Measurements from ENCODE around the gene MCHR1. TPM values are rescaled to one million over a fixed set of nuclear protein-coding genes. Genes with fewer than 3 reads are reported as not detected.

MCHR1 gene
- total RNA-seq, 2 donors from 2014 or later: not detected

DNA sequence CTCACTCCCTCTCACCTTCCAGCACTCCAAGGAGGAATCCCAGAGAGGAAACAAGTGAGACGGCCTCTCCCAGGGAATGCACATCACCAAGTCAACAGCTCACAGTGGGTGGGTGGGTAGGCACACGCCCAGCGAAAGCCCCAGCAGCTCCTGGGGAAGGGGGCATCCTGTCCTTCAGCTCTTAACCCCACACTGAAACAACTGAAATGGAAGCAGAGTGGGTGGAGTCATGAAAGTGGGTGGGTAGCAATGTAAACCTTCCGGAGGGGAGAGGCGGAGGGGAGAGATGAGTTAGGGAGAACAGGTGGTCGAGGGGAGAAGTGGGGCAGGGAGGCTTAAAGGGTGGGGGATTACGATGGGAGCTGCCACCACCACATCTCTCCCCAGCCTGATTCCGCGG, 5.4 kb downstream of the MCHR1 start:
- DNase-seq (no peak), ATAC-seq (replicated peaks in 1 of 2) (no peak)
- H3K4me3 Mint-ChIP-seq: peak overlapping the region in 1 of 2 donors; percentile 81
- peaks cover 21% of the 10 kb centered on the region for H3K27me3 Mint-ChIP-seq (ENCODE audit: low read depth)
- H3K9me3 Mint-ChIP-seq: no peaks in the 10 kb centered on the region
- no peak overlapping the region for H3K27ac Mint-ChIP-seq
- H3K4me1 Mint-ChIP-seq (ENCODE audit: low read depth): peaks cover 45% of the 10 kb centered on the region
- no peaks in the 10 kb centered on the region for H3K36me3 Mint-ChIP-seq (ENCODE audit: insufficient read depth in 2 of 2)

DNA sequence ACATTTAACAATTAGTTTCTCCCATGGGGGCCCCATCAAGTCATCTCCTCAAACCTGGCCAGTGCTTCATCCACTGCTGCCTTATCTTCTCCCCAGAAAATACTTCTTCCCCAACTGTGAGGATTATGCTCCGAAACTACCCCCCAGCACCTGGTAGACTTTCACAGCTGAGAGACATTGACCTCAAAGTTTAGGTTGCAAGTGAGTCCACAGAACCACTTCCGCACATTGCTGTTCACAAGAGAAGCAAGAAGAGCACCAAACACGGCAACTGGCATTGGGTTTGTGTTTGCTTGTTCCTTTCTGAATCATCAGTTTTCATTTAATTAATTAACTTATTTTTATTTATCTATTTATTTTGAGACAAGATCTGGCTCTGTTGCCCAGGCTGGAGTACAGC, 6.1 kb downstream of the MCHR1 start:
- no peaks in the 10 kb centered on the region for H3K36me3 Mint-ChIP-seq (ENCODE audit: insufficient read depth in 2 of 2)
- H3K9me3 Mint-ChIP-seq: no peaks in the 10 kb centered on the region
- H3K4me1 Mint-ChIP-seq (ENCODE audit: low read depth): peaks cover 39% of the 10 kb centered on the region
- peak overlapping the region; percentile 38 to 81 for H3K4me3 Mint-ChIP-seq
- H3K27me3 Mint-ChIP-seq (ENCODE audit: low read depth): peaks cover 14% of the 10 kb centered on the region
- ATAC-seq (replicated peaks in 1 of 2) (no peak), DNase-seq (peak in 1 of 2 donors; percentile 17)
- H3K27ac Mint-ChIP-seq: no peak overlapping the region

DNA sequence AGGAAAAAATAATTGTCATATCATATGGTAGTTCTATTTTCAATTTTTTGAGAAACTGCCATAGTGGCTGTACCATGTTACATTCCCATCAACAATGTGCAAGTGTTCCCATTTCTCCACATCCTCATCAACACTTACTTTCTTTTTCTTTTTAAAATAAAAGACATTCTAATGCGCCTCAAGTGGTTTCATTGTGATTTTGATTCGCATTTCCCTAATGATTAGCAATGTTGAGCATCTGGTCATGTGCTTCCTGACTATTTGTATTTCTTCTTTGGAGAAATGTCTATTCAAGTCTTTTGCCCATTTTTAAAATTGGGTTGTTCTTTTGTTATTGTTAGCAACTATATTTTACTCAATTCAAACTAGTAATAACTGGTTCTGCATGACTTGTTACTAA, 8.4 kb downstream of the MCHR1 start:
- Mint-ChIP-seq H3K9me3 (no peaks in the 10 kb centered on the region), H3K27me3 (ENCODE audit: low read depth) (no peaks in the 10 kb centered on the region)

DNA sequence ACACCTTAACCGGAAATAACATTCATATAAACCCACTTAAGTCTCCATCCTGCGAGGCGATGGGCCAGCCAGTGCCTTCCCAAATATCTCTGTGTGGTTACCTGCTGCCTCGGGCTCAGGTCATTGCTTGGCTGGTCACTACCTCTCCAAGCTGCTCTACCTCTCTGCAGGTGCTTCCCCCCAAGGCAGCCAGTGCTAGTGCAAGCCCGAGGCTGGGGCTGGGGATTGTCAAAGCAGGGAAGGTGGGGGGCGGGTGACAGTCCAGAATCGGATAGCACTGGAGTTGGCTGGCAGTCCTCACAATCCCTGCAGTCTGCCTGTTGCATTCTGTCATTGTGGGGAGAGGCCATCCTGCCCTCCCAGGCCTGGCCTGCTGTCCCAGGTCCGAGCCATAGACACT, 11.1 kb downstream of the MCHR1 start:
- no peak overlapping the region for H3K27ac Mint-ChIP-seq
- no peaks in the 10 kb centered on the region for H3K9me3 Mint-ChIP-seq
- H3K27me3 Mint-ChIP-seq (ENCODE audit: low read depth): no peaks in the 10 kb centered on the region
- DNase-seq (no peak), ATAC-seq (replicated peaks in 1 of 2) (no peak)
- peaks cover under 1% of the 10 kb centered on the region for H3K4me1 Mint-ChIP-seq (ENCODE audit: low read depth)
- H3K4me3 Mint-ChIP-seq: no peak overlapping the region
- no peaks in the 10 kb centered on the region for H3K36me3 Mint-ChIP-seq (ENCODE audit: insufficient read depth in 2 of 2)

More for the DNA sequence above, 8.4 kb downstream of the MCHR1 start:
- no peak overlapping the region for H3K4me3 Mint-ChIP-seq
- DNase-seq (no peak), ATAC-seq (replicated peaks in 1 of 2) (no peak)
- no peaks in the 10 kb centered on the region for H3K36me3 Mint-ChIP-seq (ENCODE audit: insufficient read depth in 2 of 2)
- peaks cover 27% of the 10 kb centered on the region for H3K4me1 Mint-ChIP-seq (ENCODE audit: low read depth)
- H3K27ac Mint-ChIP-seq: no peak overlapping the region

DNA sequence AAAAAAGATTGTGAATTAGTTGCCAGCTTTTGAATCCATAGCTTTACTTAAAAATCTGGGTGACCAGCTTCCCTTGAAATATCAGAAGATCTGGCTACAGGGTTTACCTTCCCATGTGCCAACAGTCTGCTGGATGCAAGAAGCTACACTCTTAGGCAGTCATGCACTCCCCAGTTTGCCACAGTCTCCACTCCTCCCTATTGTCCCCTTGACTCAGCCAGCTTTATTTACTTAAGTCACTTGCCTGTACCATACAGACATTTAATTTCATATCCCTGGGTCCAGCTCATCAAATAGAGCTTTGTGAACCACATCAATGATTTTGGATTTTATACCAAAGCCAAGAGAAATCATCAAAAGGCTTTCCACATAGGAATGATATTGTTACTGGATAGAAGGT, 12.2 kb downstream of the MCHR1 start:
- Mint-ChIP-seq H3K27me3 (ENCODE audit: low read depth) (no peaks in the 10 kb centered on the region), H3K4me1 (ENCODE audit: low read depth) (no peaks in the 10 kb centered on the region), H3K36me3 (ENCODE audit: insufficient read depth in 2 of 2) (no peaks in the 10 kb centered on the region), H3K4me3 (no peak overlapping the region), H3K9me3 (no peaks in the 10 kb centered on the region), H3K27ac (no peak overlapping the region)
- no peak for ATAC-seq (replicated peaks in 1 of 2)
- DNase-seq: no peak

DNA sequence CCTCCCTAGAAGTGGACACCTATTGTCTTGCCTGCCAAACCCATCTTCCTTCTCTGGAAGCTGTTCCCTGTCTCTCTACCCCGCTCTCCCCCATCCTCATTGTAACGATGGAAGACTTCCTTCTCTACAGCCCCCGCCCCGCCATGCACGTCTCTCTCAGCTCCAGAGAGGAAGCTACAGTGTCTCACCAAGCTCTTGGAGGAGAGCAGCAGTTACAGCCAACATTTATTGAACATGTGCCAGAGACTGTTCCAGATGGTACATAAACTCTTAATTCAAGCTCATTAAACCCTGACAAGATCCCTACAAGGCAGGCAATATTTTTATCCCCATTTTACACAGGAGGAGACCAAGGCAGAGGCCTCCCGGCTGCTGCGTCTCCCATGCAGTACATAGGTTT, 15.1 kb downstream of the MCHR1 start:
- DNase-seq: no peak
- H3K4me3 Mint-ChIP-seq: no peak overlapping the region
- no peak for ATAC-seq (replicated peaks in 1 of 2)

DNA sequence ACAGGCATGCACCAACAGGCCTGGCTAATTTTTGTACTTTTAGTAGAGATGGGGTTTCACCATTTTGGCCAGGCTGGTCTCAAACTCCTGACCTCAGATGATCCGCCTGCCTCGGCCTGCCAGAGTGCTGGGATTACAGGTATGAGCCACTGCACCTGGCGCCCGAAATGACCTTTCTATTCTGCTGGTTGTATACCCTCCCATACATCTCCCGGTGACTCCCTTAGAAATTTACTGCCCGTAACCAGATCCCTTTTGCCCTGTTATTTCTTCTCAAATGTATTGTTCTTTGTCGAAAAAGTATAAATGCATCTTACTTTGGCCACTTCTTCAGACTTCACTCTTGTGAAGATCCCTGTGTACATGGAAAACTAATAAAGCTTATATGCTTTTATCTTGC, 22.0 kb downstream of the MCHR1 start:
- H3K4me3 Mint-ChIP-seq: no peak overlapping the region
- DNase-seq (no peak), ATAC-seq (replicated peaks in 1 of 2) (no peak)
- H3K4me1 Mint-ChIP-seq (ENCODE audit: low read depth): peaks cover 23% of the 10 kb centered on the region
- H3K36me3 Mint-ChIP-seq (ENCODE audit: insufficient read depth in 2 of 2): no peaks in the 10 kb centered on the region
- no peaks in the 10 kb centered on the region for H3K9me3 Mint-ChIP-seq
- no peak overlapping the region for H3K27ac Mint-ChIP-seq
- H3K27me3 Mint-ChIP-seq (ENCODE audit: low read depth): no peaks in the 10 kb centered on the region

More for the DNA sequence above, 15.1 kb downstream of the MCHR1 start:
- Mint-ChIP-seq H3K4me1 (ENCODE audit: low read depth) (no peaks in the 10 kb centered on the region), H3K27me3 (ENCODE audit: low read depth) (no peaks in the 10 kb centered on the region), H3K36me3 (ENCODE audit: insufficient read depth in 2 of 2) (no peaks in the 10 kb centered on the region), H3K9me3 (no peaks in the 10 kb centered on the region), H3K27ac (no peak overlapping the region)

DNA sequence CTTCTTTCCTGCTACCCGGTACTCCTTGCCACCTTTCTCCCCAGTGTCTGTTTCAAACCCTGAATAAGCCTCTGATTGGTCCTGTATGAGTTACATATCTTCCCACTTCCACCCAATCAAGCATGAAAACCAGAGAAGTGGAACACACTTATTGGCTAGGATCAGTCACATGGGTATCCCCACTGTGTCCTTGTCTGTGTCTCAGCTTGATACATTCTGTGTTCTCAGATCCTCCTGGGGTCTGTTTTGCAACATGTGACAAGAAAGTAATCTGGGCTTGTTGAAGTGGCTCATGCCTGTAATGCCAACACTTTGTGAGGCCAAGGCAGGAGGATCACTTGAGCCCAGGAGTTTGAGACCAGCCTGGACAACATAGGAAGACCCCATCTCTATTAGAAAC, 23.9 kb downstream of the MCHR1 start:
- ATAC-seq (replicated peaks in 1 of 2): no peak
- Mint-ChIP-seq H3K36me3 (ENCODE audit: insufficient read depth in 2 of 2) (no peaks in the 10 kb centered on the region), H3K4me1 (ENCODE audit: low read depth) (peaks cover 26% of the 10 kb centered on the region), H3K9me3 (no peaks in the 10 kb centered on the region), H3K27ac (no peak overlapping the region), H3K27me3 (ENCODE audit: low read depth) (no peaks in the 10 kb centered on the region), H3K4me3 (no peak overlapping the region)
- DNase-seq: no peak

DNA sequence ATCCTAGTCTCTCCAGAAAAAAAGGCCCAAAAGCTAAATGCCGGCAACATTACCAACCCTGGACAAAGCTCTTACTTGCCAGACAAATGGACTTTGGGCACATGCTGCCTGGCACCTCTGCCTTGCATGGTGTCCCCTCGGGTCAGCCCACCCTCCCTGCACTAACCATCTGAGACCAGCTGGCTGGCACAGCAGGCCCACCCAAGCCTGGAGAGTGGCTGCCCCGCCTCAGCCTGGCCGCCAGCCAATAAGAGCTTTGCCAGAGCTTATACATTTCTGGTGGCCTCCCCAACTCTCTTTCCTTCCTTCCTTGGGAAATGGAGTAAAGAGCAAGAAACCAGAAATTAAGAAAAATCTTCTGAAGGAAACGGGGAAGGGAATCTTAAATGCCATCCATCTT, 24.5 kb downstream of the MCHR1 start:
- Mint-ChIP-seq H3K4me3 (no peak overlapping the region), H3K36me3 (ENCODE audit: insufficient read depth in 2 of 2) (no peaks in the 10 kb centered on the region), H3K27ac (no peak overlapping the region), H3K27me3 (ENCODE audit: low read depth) (no peaks in the 10 kb centered on the region), H3K4me1 (ENCODE audit: low read depth) (peaks cover 28% of the 10 kb centered on the region), H3K9me3 (no peaks in the 10 kb centered on the region)
- DNase-seq: no peak
- ATAC-seq (replicated peaks in 1 of 2): no peak

DNA sequence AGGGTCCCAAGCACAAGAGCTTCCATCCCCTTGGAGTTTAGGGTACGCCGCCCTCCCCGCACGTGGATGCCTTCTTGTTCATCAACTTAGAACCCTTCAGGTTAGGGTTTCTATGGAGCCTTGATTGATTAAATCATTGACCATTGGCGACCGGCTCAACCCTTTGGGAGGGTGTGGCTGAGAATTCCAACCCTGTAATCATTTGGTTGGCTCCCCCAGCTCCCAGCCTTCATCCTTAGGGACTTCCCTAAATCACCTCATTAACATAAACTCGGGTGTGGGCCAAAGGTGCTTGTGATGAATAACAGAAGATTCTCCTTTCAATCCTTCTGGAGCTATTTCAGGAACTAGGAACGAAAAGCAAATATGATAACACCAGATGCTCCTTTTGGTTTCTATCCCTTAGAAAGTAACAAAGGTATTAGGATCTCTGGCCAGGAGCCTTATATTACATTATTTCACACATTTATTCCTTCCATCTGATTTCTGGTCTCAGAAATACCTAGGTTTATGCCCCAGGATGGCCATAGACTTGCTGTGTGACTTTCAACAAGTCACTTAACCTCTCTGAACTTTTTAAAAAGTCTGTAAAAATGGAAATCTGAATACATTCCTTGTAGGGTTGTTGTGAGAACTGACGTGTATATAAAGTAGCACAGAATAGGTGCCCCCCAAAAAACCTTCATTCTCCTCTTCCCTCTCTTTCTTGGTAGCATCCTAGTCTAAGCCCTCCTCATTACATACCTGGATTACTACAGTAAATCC, 26.8 kb downstream of the MCHR1 start:
- Mint-ChIP-seq H3K27ac (no peak overlapping the region), H3K4me1 (ENCODE audit: low read depth) (peaks cover 24% of the 10 kb centered on the region), H3K4me3 (no peak overlapping the region), H3K9me3 (no peaks in the 10 kb centered on the region), H3K36me3 (ENCODE audit: insufficient read depth in 2 of 2) (no peaks in the 10 kb centered on the region), H3K27me3 (ENCODE audit: low read depth) (no peaks in the 10 kb centered on the region)
- ATAC-seq (replicated peaks in 1 of 2) (no peak), DNase-seq (no peak)

DNA sequence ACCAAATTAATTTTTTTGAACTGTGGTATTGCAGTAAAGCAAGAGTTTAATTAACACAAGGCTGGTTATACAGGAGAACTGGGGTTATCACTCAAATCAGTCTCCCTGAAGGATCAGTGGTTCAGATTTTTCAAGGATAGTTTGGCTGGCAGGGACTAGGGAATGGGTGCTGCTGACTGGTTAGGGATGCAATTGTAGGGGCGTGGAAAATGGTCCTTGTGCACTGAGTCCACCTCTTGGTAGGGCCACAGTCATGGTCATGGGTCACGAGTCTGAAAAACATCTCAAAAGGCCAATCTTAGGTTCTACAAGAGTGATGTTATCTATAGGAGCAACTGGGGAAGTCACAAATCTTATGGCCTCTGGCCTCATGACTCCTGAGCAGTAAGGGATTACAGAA, 27.9 kb downstream of the MCHR1 start:
- no peak for ATAC-seq (replicated peaks in 1 of 2)
- Mint-ChIP-seq H3K27ac (no peak overlapping the region), H3K9me3 (no peaks in the 10 kb centered on the region), H3K27me3 (ENCODE audit: low read depth) (no peaks in the 10 kb centered on the region), H3K4me3 (no peak overlapping the region), H3K4me1 (ENCODE audit: low read depth) (peaks cover 27% of the 10 kb centered on the region), H3K36me3 (ENCODE audit: insufficient read depth in 2 of 2) (no peaks in the 10 kb centered on the region)
- DNase-seq: no peak

DNA sequence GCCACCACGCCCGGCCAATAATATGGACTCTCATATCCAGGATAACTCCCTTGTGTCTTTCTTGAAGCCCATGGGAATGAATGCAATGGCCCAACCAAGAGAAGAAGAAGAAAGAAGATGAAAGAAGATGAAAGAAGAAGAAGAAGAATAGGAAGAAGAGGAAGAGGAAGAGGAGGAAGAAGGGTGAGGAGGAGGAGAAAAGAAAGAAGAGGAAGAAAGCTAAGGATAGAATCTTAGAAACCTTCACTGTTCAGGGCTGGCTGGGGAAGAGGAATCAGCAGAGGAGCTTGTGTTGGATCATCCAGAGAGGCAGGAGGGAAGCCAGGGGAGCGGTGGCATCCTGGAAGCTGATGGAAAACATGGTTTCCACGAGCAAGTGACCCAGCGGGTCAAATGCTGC, 28.9 kb downstream of the MCHR1 start:
- H3K27ac Mint-ChIP-seq: no peak overlapping the region
- no peak for DNase-seq
- ATAC-seq (replicated peaks in 1 of 2): no peak
- H3K36me3 Mint-ChIP-seq (ENCODE audit: insufficient read depth in 2 of 2): no peaks in the 10 kb centered on the region
- H3K9me3 Mint-ChIP-seq: no peaks in the 10 kb centered on the region
- H3K27me3 Mint-ChIP-seq (ENCODE audit: low read depth): no peaks in the 10 kb centered on the region
- H3K4me1 Mint-ChIP-seq (ENCODE audit: low read depth): peaks cover 23% of the 10 kb centered on the region
- H3K4me3 Mint-ChIP-seq: no peak overlapping the region

DNA sequence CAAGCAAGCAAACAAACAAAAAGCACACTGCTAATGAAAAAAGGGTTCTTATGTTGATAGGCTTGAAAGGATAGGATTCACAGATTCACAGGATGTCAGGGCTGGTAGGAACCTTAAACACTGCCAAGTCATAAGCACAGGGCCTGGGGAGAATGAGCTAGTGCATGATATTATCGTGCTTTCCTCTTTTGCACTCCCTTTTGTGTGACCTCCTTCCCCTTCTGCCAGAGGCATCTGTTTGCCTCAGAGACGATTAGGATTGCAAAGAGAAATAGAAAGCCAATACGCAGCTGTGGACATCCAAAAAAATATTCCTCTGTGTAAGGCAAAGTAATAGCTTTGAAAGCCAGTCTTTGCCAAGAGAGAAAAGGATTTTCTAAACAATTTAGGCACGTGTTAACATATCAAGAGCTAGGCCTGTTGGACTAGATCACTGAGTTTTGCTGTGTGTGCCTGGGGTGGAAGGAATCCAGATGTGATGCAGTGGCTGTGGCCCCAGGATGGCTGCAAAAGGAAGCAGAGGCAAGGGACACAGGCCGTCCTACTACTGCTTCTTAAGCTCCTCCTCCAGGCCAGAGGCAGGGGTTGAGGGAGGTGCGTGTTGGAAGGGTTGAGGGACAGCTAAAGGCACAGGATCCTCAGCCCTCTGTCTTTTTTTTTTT, 30.6 kb downstream of the MCHR1 start:
- H3K4me1 Mint-ChIP-seq (ENCODE audit: low read depth): peaks cover 27% of the 10 kb centered on the region
- no peak overlapping the region for H3K4me3 Mint-ChIP-seq
- H3K36me3 Mint-ChIP-seq (ENCODE audit: insufficient read depth in 2 of 2): no peaks in the 10 kb centered on the region
- peaks cover 8% of the 10 kb centered on the region for H3K27me3 Mint-ChIP-seq (ENCODE audit: low read depth)
- H3K9me3 Mint-ChIP-seq: no peaks in the 10 kb centered on the region
- no peak overlapping the region for H3K27ac Mint-ChIP-seq
- ATAC-seq (replicated peaks in 1 of 2) (no peak), DNase-seq (no peak)

DNA sequence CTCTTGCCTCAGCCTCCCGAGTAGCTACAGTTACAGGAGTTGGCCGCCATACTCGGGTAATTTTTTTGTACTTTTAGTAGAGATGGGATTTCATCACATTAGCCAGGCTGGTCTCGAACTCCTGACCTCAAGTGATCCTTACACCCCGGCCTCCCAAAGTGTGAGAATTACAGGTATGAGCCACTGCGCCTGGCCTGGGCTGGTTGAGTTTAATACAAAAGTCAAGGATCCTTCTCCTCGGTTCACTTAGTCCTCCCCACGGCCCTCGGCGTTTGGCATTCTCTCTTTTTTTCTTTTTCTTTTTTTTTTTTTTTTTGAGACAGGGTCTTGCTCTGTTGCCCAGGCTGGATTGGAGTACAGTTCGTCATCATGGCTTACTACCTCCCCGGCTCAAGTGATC, 33.0 kb downstream of the MCHR1 start:
- ATAC-seq (replicated peaks in 1 of 2) (no peak), DNase-seq (no peak)
- H3K27me3 Mint-ChIP-seq (ENCODE audit: low read depth): peaks cover 11% of the 10 kb centered on the region
- H3K9me3 Mint-ChIP-seq: no peaks in the 10 kb centered on the region
- peaks cover 27% of the 10 kb centered on the region for H3K4me1 Mint-ChIP-seq (ENCODE audit: low read depth)
- H3K4me3 Mint-ChIP-seq: no peak overlapping the region
- no peaks in the 10 kb centered on the region for H3K36me3 Mint-ChIP-seq (ENCODE audit: insufficient read depth in 2 of 2)
- no peak overlapping the region for H3K27ac Mint-ChIP-seq

Data from activated T-cell treated with anti-CD3 and anti-CD28 coated beads, Interleukin-2, amount 50 U/mL, for 72 hours (primary cell).